HG03095 (cell line): ENCODE results near the gene MYPN.
"Not testable (repeated sequence)": the region's sequence is repeated elsewhere in the genome, so short reads cannot be mapped to it uniquely, and the experiment has no call there.

Experiments used
- ATAC-seq: cut with Tn5 transposase; IDR thresholded peaks from one replicate; pipeline ENCODE4 v1.9.1; 2021; ENCODE audit warnings: moderate library complexity; ENCODE audit not compliant: unreplicated experiment

Gene MYPN

DNA sequence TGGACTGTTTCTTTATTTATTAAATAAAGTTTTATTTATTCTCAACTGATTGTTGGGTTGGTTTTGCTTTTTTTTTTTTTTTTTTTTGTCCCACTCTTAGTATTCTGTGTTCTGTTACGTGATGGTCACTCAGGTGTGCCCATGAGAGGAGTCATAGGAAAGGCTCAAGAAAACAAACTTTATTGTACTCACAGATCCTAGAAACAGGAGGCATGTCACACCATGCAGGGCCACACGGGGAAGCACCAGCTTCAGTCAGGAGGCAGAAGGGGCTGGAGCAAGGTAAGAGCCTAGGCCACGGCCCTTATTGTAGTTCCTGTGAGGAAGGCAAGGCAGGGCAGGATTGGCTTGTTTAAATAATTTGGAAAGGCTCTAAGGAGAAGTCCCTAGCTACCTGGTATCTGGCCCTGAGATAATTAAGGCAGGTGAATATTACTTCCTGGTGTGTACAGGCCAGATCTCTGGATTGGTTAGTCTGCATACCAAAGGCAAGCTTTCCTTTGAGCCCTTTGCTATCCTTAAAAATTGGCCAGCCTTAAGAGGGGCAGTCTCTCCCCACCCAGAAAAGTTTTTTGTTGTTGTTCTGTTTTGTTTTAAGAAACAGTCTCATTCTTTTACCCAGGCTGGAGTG is 114.4 kb downstream of the MYPN start:
- no peak for ATAC-seq

DNA sequence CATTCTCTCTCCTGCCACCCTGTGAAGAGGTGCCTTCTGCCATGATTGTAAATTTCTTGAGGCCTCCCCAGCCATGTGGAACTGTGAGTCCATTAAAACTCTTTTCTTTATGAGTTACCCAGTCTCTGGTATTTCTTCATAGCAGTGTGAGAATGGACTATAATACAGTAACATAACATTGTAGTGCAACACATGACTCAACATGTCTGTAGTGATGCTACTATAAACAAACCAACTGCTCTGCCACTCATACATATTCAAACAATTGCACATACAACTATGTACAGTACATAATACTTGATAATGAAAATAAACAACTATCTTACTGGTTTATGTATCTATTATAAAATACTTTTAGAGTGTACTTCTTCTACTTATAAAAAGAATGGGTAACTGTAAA is 115.5 kb downstream of the MYPN start:
- ATAC-seq, result no peak

- ATAC-seq, result no peak
Observed at GRCh38 chr10:68230268-68230667, 121.0 kb downstream of the MYPN start.

DNA sequence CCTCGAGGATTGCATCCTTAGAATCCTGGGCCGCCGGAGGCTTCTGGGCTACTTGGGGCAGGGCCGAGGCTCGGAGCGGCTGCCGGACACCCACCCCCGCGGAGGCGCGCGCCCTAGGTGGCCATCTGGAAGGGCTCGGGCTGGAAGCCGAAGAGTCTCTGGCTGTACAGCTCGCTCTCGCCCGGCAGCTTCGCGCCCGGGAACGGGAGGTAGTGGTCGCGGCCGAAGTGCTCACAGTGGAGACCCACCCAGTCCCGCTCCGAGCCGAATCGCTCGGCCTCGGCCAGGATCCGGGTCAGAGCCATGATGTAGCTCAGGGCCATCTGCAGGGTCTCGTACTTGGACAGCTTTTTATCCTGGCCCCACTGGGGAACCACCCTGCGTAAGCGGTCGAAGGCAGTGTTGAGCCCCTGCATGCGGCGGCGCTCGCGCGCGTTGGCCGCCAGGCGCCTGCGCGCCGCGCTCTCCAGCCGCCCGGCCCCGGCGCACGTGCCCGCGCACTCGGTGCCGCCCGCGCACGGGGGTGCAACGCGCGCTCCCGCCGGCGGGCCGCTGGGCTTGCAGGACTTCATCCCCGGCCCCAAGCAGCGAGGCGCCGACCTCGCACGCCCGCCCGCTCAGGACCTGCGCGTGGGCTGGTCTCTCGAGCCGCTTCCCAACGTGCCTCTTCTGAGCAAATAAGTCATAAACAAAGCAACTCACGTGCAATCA is 122.0 kb downstream of the MYPN start:
- ATAC-seq, result peak; percentile 90

DNA sequence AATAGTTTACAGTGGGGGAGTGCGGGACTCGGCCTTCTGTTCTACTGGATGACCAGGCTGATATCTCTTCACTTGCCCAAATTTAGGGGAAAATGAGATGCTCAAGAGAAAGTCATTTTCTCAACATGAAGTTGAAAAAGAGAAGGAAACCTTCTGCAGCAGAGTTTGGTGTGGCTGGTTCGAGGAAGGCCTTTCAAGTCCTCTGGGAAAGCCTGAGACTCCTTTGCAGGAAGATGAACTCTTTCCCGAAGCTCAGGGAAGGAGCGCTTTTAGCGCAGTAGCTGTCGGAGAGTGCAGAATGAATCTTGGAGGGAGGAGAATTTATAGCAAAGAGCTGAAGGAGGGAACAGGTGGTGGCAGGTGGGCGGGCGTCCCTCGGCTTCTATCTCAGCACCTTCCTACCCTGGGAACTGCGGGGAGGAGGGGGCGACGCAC is 122.5 kb downstream of the MYPN start, which contains the start of gene ATOH7:
Gene ATOH7 (minus strand): TSS at position 297 of the 435 bp plus-strand sequence. CDS start 436 bp downstream, outside the sequence.
- ATAC-seq, result no peak

- no peak for ATAC-seq
Observed at GRCh38 chr10:68233046-68233445, 123.8 kb downstream of the MYPN start.

- ATAC-seq, result no peak
Observed at GRCh38 chr10:68235111-68235510, 125.8 kb downstream of the MYPN start.

DNA sequence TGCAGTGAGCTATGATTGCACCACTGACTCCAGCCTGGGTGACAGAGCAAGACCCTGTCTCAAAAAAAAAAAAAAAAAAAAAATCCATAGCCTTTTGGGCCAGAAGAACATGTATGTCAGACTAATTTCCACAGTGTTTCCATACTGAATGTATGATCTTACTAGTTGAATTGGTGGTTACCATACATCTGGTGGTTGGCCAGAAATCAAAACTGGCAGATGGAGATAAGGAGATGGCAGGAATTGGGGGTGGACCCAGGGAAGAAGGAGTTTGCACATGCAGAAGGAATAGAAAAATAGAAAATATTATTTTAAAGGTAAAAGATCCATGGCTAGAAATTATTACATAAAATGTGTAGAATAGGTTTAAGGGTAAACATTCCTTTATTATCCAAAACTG is 126.3 kb downstream of the MYPN start:
- ATAC-seq, result no peak

DNA sequence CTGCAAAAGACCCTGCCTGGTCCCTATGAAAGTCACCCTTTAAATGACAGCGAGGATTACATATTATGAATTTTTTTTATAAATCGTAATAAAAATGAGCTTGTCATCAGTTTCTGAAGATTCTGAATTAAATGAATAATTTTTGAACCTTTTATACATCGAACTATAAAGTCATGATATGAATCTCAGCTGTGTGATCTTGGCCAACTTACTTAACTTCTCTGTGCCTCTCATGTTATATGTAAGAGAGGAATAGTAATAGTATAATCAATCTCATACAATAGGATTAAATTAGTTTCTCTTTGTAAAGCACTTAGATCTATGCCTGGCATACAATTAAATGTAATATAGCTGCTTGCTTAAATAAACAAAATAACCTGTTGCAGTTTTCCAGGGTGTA is 127.9 kb downstream of the MYPN start:
- no peak for ATAC-seq

GRCh38 chr10:68238371-68238770 is 129.1 kb downstream of the MYPN start:
- no peak for ATAC-seq

DNA sequence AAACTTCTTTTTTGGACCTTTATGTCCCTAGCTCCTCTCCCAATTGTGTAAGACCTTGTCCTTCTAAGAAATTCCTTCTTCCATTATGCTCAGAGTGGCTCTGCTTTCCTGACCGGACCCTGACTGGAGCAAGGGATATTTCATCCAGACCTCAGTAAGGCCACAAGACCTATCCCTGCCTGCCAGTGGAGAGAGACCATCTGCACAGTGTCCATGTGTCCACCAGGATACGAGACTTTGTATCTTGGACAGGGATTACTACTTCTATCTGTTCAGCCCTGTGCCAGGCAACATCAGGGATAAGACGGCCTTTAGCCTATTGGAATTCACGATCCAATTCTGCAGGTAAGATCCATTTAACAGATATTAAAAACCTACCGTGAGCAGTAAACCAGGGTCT is 129.8 kb downstream of the MYPN start:
- no peak for ATAC-seq

DNA sequence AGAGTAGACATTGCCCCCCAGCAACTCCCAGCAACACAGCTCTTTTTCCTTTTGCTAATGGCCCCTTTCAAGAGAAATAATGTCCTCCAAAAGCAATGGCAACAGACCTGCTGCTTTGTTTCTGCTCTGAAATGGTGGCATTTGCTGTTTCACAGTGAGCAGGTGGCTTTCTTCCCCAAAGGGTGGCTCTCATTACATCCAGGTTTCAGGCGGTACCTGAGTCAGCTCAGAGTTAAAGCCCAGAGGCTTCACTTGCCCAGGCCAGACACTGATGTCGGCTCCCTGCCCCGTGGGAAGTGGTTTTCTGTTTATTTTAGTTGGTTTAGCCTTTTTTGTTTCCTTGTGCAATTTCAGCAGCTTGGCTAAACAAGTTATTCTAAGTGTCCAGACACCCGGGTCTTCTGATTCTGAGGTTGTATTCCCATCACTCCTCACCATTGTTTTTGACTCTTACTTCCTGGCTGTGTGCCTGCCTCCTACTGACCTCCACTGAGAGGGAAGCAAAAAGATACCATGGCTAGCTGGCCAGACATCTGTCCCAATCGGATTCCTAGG is 130.4 kb downstream of the MYPN start:
- ATAC-seq, result no peak

- ATAC-seq, result no peak
Observed at GRCh38 chr10:68242051-68242450, 132.8 kb downstream of the MYPN start.

GRCh38 chr10:68246397-68246796 is 137.1 kb downstream of the MYPN start:
- ATAC-seq, result not testable (repeated sequence)

- no peak for ATAC-seq
Observed at GRCh38 chr10:68247931-68248330, 138.6 kb downstream of the MYPN start.

- ATAC-seq, result no peak
Observed at GRCh38 chr10:68249297-68249696, 140.0 kb downstream of the MYPN start.

- ATAC-seq, result no peak
Observed at GRCh38 chr10:68251151-68251550, 141.9 kb downstream of the MYPN start.

DNA sequence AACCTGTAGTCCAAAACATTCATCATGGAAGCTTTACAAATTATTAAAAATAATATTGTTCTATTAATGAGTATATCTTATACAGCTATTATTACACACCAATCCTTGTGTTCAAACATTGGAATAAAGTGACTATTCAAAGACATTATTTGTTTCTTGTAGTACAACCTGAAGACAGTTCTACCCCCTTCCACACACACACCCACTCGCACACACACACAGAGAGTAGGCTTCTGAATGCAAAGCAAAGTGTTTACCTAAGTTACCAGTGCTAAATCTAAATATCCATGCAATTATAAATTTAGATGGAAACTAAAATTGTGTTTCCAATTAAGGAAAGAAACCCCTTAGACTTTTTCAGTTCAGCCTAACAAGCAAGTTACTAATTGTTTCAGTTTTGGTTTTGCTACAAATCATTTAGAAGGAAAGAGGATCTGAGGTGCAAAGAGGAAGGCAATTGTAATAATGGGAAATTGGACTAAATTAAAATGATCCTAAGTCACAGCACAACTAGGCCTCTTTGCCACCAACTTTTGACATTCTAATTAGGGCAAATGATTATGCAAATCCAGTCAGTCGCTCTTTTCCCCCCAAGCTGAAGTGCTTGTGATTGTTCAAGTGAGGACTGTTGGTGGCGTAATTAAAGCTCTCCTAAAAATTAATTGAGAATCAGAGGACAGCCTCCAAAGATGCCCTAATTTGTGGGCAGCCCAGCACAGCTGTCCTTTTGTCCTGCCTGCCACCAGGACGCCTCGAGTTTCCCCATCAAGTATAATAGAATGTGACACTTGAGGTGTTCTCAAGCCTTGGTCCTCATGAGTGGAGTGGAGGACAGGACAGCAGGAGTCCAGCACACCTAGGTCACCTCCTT is 142.6 kb downstream of the MYPN start:
- no peak for ATAC-seq

DNA sequence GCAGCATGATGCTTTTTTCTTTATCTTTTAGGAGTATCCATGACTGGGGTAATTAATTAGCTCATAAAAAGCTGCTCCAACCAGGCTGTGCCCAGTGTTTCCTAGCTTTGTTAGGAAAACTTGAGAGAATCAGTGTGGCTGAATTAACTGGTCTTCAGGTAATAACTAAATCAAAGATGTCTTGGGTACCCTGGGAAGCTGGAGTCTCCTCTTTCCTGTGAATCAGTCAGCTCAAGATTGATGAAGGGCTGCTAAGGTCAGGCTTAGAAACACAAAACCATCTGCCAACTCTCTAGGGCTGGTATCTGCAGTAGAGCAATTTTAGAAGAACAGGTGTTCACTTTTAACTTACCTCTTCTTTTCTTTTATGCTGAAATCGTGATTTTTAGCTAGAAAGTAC is 144.1 kb downstream of the MYPN start:
- no peak for ATAC-seq

GRCh38 chr10:68261132-68261856 is 152.0 kb downstream of the MYPN start:
- no peak for ATAC-seq
